SK-N-SH (cell line): Measurements from ENCODE around the gene FLCN. TPM values are rescaled to one million over a fixed set of nuclear protein-coding genes. Genes with fewer than 3 reads are reported as not detected.

Source experiments
- CTCF ChIA-PET: fragments of 300-600, 350-600 bp; formaldehyde crosslinking; extraction: SDS; loops from one replicate; lab custom pipeline; 2021; lab: Yijun Ruan, JAX
- POLR2A ChIA-PET: fragments of 350-600 bp; sonication (Branson Sonifier 250); formaldehyde crosslinking; extraction: SDS; loops from one replicate; lab custom pipeline; 2020; ENCODE audit warnings: antibody characterized with exemption, inconsistent platforms; lab: Yijun Ruan, JAX
- DNase-seq: peaks from one replicate; pipeline ENCODE4 v3.0.0; 2012
- H2AFZ ChIP-seq: fragments of 200-600 bp; sonication (generic); 2 replicates; pipeline ENCODE4 v1.8.1; 2016; ENCODE audit warnings: antibody characterized with exemption, mild to moderate bottlenecking, low read depth
- H3F3A ChIP-seq: fragments of 200-600 bp; sonication (generic); replicated peaks from 2 replicates; pipeline ENCODE3; 2016; ENCODE audit warnings: antibody characterized with exemption, mild to moderate bottlenecking; ENCODE audit not compliant: insufficient read depth
- H3K27ac ChIP-seq, 2 experiments: fragments of 200-500 bp in 1 of 2; fragments of 200-600 bp in 1 of 2; sonication (Bioruptor generic) in 1 of 2; sonication (generic), shearing (Covaris generic) in 1 of 2; 2 replicates each; pipeline versions ENCODE4 v1.5.1 to v1.6.1; 2014 to 2016; ENCODE audit warnings: low read depth in 2 of 2, inconsistent platforms in 1 of 2, low read length in 1 of 2, mild to moderate bottlenecking in 1 of 2, mixed read lengths in 1 of 2
- H3K27me3 ChIP-seq: fragments of 200-600 bp; sonication (generic), shearing (Covaris generic); 2 replicates; pipeline ENCODE4 v1.6.1; 2016; ENCODE audit warnings: mixed run types; ENCODE audit not compliant: insufficient read depth
- H3K36me3 ChIP-seq, 2 experiments: fragments of 200-500 bp in 1 of 2; fragments of 200-600 bp in 1 of 2; sonication (Bioruptor generic) in 1 of 2; sonication (generic) in 1 of 2; replicated peaks in 1 of 2; 2 replicates each; pipeline versions ENCODE3 to v1.5.1; 2014 to 2016; ENCODE audit warnings: low read length in 1 of 2, mild to moderate bottlenecking in 1 of 2; ENCODE audit not compliant: insufficient read depth in 2 of 2, control insufficient read depth in 1 of 2
- H3K4me1 ChIP-seq, 2 experiments: fragments of 200-500 bp in 1 of 2; fragments of 200-600 bp in 1 of 2; sonication (Bioruptor generic) in 1 of 2; sonication (generic), shearing (Covaris generic) in 1 of 2; 2 replicates each; pipeline versions ENCODE4 v1.5.1 to v1.6.1; 2014 to 2016; ENCODE audit warnings: low read depth in 1 of 2, low read length in 1 of 2, mixed run types in 1 of 2; ENCODE audit not compliant: insufficient read depth in 2 of 2, control insufficient read depth in 1 of 2
- H3K4me2 ChIP-seq: fragments of 200-600 bp; sonication (generic), shearing (Covaris generic); 2 replicates; pipeline ENCODE4 v1.6.1; 2017; ENCODE audit warnings: mixed run types
- H3K4me3 ChIP-seq, 2 experiments: fragments of 200-500 bp in 1 of 2; fragments of 200-600 bp in 1 of 2; sonication (Bioruptor generic) in 1 of 2; sonication (generic), shearing (Covaris generic) in 1 of 2; 2 replicates each; pipeline versions ENCODE4 v1.5.1 to v1.8.1; 2014 to 2016; ENCODE audit warnings: low read depth in 2 of 2, inconsistent platforms in 1 of 2, low read length in 1 of 2, mild to moderate bottlenecking in 1 of 2, mixed read lengths in 1 of 2, moderate library complexity in 1 of 2
- H3K79me2 ChIP-seq: fragments of 200-600 bp; sonication (generic); 2 replicates; pipeline ENCODE4 v1.8.1; 2017; ENCODE audit warnings: mild to moderate bottlenecking; ENCODE audit not compliant: insufficient read depth
- H3K9ac ChIP-seq: fragments of 200-600 bp; sonication (generic); 2 replicates; pipeline ENCODE4 v1.6.1; 2017; ENCODE audit warnings: mixed run types
- H3K9me2 ChIP-seq: fragments of 200-600 bp; sonication (generic); 2 replicates; pipeline ENCODE4 v1.6.1; 2017; ENCODE audit warnings: mixed run types
- H3K9me3 ChIP-seq: fragments of 200-600 bp; sonication (generic); 2 replicates; pipeline ENCODE4 v1.6.1; 2017; ENCODE audit warnings: mixed run types, mild to moderate bottlenecking, moderate library complexity
- H4K20me1 ChIP-seq: fragments of 200-600 bp; sonication (generic); 2 replicates; pipeline ENCODE4 v1.6.1; 2017; ENCODE audit warnings: mild to moderate bottlenecking, mixed run types; ENCODE audit not compliant: insufficient read depth
- ELF1 ChIP-seq: IDR thresholded peaks from 2 replicates; pipeline ENCODE4 v1.4.0; 2012
- EP300 ChIP-seq, 2 experiments: IDR thresholded peaks; 2 replicates each; pipeline versions ENCODE4 v1.4.0 to v1.6.1; 2012; ENCODE audit warnings: borderline replicate concordance in 1 of 2, low read depth in 1 of 2, low read length in 1 of 2
- EZH2phosphoT487 ChIP-seq: fragments of 200-600 bp; sonication (generic); IDR thresholded peaks from 2 replicates; pipeline ENCODE4 v1.6.1; 2017; ENCODE audit warnings: low read depth, mixed run types, mild to moderate bottlenecking, antibody characterized with exemption, moderate library complexity, borderline replicate concordance
- FOSL2 ChIP-seq: IDR thresholded peaks from 2 replicates; pipeline ENCODE4 v1.4.0; 2012; ENCODE audit warnings: low read depth, mild to moderate bottlenecking, moderate library complexity, borderline replicate concordance
- GABPA ChIP-seq: IDR thresholded peaks from 2 replicates; pipeline ENCODE4 v1.4.0; 2012; ENCODE audit warnings: low read depth, mild to moderate bottlenecking
- GATA2 ChIP-seq: sonication (generic); formaldehyde crosslinking; IDR thresholded peaks from 2 replicates; pipeline ENCODE4 v1.5.0; 2020; ENCODE audit warnings: mild to moderate bottlenecking, missing genetic modification reagents
- JUND ChIP-seq: IDR thresholded peaks from 2 replicates; pipeline ENCODE4 v1.4.0; 2012
- MEF2A ChIP-seq: IDR thresholded peaks from 2 replicates; pipeline ENCODE4 v1.4.0; 2012; ENCODE audit warnings: low read depth, borderline replicate concordance
- MXI1 ChIP-seq: IDR thresholded peaks from 2 replicates; pipeline ENCODE4 v1.6.1; 2012; ENCODE audit warnings: mild to moderate bottlenecking, low read depth, low read length, improper control_type of control experiment
- RCOR1 ChIP-seq: fragments of 150-350 bp; IDR thresholded peaks from 2 replicates; pipeline ENCODE4 v1.6.1; 2017; ENCODE audit warnings: antibody characterized with exemption, low read length
- SMC3 ChIP-seq: IDR thresholded peaks from 2 replicates; pipeline ENCODE4 v1.6.1; 2012; ENCODE audit warnings: low read depth, low read length, improper control_type of control experiment
- TAF1 ChIP-seq: IDR thresholded peaks from 2 replicates; pipeline ENCODE4 v1.6.1; 2012; ENCODE audit warnings: low read depth, mild to moderate bottlenecking, low read length, moderate library complexity, borderline replicate concordance
- TEAD4 ChIP-seq: IDR thresholded peaks from 2 replicates; pipeline ENCODE4 v1.4.0; 2012; ENCODE audit warnings: mild to moderate bottlenecking, borderline replicate concordance; ENCODE audit not compliant: insufficient read depth
- YY1 ChIP-seq: IDR thresholded peaks from 2 replicates; pipeline ENCODE4 v1.4.0; 2012; ENCODE audit warnings: low read depth, mild to moderate bottlenecking
- WGBS: methylation state at CpG from one replicate; pipeline ENCODE4 v1.1.6; 2017; ENCODE audit warnings: low lambda C conversion rate; 5-methylcytosine and 5-hydroxymethylcytosine counted together
- polyA plus RNA-seq, 3 experiments: library from polyadenylated mRNA; depleted of rRNA; stranded (reverse); fragments of >200 nt; gene quantifications; 2 replicates each; pipeline ENCODE4 v1.2.3, GENCODE V29; 2012
- TF ChIP-seq, protein P1 (sequence below): IDR thresholded peaks from 2 replicates; pipeline ENCODE4 v1.4.0; 2012; ENCODE audit warnings: low read depth
- TF ChIP-seq, protein P2 (sequence below): IDR thresholded peaks from 2 replicates; pipeline ENCODE4 v1.4.0; 2012; ENCODE audit warnings: low read depth, borderline replicate concordance
- TF ChIP-seq, protein P3 (sequence below): fragments of 150-350 bp; IDR thresholded peaks from 2 replicates; pipeline ENCODE4 v1.6.1; 2017; ENCODE audit warnings: antibody characterized with exemption, low read length, low read depth, borderline replicate concordance

FLCN gene
- polyA plus RNA-seq, 1 of the 3 experiments (the other 2 are of a cell fraction), result 14.6 TPM

DNA sequence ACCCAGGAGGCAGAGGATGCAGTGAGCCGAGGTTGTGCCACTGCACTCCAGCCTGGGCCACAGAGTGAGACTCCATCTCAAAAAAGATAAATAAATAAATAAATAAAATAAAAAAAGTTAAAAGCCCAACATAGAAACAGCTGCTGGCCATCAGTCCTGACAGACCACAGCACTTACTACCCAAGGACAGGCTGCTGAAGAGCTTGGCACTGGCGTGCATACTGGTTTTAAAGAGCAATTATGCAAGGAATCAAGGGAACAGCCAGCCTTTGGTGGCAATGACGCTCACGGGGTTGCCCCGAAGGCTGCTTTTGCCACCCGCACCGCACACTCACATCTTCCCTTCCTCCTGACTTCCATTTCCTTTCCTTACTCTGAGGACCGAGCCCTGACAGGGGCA, 35.1 kb downstream of the FLCN start:
- Histone ChIP-seq H3K36me3 (peaks cover 0 to 2% of the 10 kb centered on the region in 2 experiments), H3K9me3 (no peaks in the 10 kb centered on the region), H3K27me3 (no peaks in the 10 kb centered on the region), H3K4me3 (no peak overlapping the region), H3K79me2 (peaks cover 12% of the 10 kb centered on the region; the same call in 1 of the 2 replicates), H4K20me1 (no peaks in the 10 kb centered on the region), H3K9ac (no peak overlapping the region), H3K9me2 (no peaks in the 10 kb centered on the region), H3K4me1 (peaks cover 20 to 29% of the 10 kb centered on the region in 2 experiments; a peak in 3 of 4 replicates), H3K27ac (no peak overlapping the region), H3K4me2 (no peak overlapping the region), H3F3A (peaks cover 5% of the 10 kb centered on the region), H2AFZ (no peak overlapping the region)
- ChIA-PET POLR2A (interaction anchor here (0.6 kb wide), 1 partner anchor 837 kb away, joined by 3 read pairs; no protein-coding TSS in a partner anchor), CTCF (no interaction called here)
- TF ChIP-seq ELF1 (no peak), TEAD4 (no peak)
- no peak for DNase-seq
- 90% methylated on average over 8 of the region's 8 CpGs for WGBS

DNA sequence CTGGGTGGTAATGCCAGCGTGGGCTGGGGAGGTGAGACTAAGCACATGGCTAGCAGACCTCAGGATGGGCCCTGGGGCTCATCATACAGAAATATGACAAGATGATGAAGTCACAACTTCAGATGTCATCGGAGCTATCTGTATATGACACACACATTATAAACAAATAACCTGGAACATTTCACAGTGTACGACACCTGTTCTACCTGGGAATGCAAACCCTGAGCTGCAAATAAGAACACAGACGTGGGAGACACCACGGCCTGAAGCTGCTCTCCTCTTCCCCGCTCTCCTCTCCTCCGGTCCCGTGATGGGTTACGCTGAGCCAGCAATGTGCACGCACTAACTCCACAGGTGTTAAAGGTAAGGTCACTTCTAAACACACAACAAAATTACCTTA, 35.7 kb downstream of the FLCN start:
- Histone ChIP-seq H3K9me3 (no peaks in the 10 kb centered on the region), H3F3A (peaks cover 8% of the 10 kb centered on the region), H3K9me2 (no peaks in the 10 kb centered on the region), H3K36me3 (peaks cover 0 to 2% of the 10 kb centered on the region in 2 experiments), H3K27me3 (no peaks in the 10 kb centered on the region), H3K79me2 (peaks cover 12% of the 10 kb centered on the region; the same call in 1 of the 2 replicates), H3K4me1 (peaks cover 20 to 24% of the 10 kb centered on the region in 2 experiments; a peak in 3 of 4 replicates), H3K9ac (no peak overlapping the region), H3K4me2 (no peak overlapping the region), H4K20me1 (no peaks in the 10 kb centered on the region), H2AFZ (no peak overlapping the region), H3K4me3 (no peak overlapping the region), H3K27ac (no peak overlapping the region)
- ChIA-PET POLR2A (interaction anchor here (0.6 kb wide), 1 partner anchor 836 kb away, joined by 3 read pairs; no protein-coding TSS in a partner anchor), CTCF (no interaction called here)
- 84% methylated on average over 10 of the region's 10 CpGs for WGBS
- no peak for TF ChIP-seq FOSL2
- TF ChIP-seq TAF1, result no peak
- no peak for TF ChIP-seq GATA2 (CRISPR knock-in tag)
- no peak for TF ChIP-seq GABPA
- TF ChIP-seq, protein P1, sequence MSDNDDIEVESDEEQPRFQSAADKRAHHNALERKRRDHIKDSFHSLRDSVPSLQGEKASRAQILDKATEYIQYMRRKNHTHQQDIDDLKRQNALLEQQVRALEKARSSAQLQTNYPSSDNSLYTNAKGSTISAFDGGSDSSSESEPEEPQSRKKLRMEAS, result no peak
- TF ChIP-seq JUND, result no peak
- TF ChIP-seq YY1, result no peak
- TF ChIP-seq, protein P2, sequence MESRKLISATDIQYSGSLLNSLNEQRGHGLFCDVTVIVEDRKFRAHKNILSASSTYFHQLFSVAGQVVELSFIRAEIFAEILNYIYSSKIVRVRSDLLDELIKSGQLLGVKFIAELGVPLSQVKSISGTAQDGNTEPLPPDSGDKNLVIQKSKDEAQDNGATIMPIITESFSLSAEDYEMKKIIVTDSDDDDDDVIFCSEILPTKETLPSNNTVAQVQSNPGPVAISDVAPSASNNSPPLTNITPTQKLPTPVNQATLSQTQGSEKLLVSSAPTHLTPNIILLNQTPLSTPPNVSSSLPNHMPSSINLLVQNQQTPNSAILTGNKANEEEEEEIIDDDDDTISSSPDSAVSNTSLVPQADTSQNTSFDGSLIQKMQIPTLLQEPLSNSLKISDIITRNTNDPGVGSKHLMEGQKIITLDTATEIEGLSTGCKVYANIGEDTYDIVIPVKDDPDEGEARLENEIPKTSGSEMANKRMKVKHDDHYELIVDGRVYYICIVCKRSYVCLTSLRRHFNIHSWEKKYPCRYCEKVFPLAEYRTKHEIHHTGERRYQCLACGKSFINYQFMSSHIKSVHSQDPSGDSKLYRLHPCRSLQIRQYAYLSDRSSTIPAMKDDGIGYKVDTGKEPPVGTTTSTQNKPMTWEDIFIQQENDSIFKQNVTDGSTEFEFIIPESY, result no peak
- no peak for TF ChIP-seq RCOR1
- no peak for TF ChIP-seq EP300 (IDR thresholded peaks at IDR 0.05; ENCODE audit: borderline replicate concordance in 1 of 2, low read depth in 1 of 2, low read length in 1 of 2)
- TF ChIP-seq MEF2A, result no peak
- TF ChIP-seq EZH2phosphoT487, result no peak
- TF ChIP-seq MXI1, result no peak
- no peak for TF ChIP-seq SMC3
- TF ChIP-seq, protein P3, sequence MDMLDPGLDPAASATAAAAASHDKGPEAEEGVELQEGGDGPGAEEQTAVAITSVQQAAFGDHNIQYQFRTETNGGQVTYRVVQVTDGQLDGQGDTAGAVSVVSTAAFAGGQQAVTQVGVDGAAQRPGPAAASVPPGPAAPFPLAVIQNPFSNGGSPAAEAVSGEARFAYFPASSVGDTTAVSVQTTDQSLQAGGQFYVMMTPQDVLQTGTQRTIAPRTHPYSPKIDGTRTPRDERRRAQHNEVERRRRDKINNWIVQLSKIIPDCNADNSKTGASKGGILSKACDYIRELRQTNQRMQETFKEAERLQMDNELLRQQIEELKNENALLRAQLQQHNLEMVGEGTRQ, result no peak
- no peak for TF ChIP-seq ELF1
- DNase-seq, result no peak
